Measurements from ENCODE around the gene CDX1.

The CDX1 gene
- 0 to 0.08 (median 0) reads per million in 18 experiments for total RNA-seq

- DNase-seq: no peak
Observed at GRCh38 chr5:150166650-150167511, at the start of gene CDX1. TSS of gene CDX1 (plus strand) at chr5:150166778. CDS start at chr5:150166877, 99 bp downstream.

DNA sequence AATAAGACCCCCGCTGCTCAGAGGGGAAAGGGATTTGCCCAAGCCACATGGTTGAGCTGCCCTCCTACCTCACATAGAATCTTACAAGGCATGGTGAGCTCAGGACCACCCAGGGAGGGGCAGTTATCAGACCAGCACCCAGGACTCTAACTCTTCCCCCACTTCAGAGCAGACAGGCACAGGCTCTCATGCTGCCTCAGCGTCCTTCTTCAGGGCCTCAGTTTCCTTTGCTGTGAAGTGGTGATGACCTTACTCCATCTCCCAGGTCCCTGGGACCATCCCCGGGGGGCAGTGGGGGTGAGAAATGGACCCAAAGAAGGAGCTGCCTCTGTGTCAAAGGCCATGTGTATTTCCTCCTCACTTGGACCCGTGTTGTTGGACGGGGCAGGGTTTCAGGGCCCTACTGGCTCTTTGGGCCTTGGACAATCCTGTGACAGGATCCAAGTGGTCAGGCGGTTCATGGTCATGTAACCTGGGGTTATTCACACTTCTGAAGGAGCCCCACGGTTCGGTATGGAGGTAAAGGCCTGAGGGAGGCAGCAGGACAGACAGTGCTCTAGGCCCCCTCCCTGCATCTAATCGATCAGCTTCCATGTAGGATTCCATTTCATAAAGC lies 48.5 kb upstream of the CDX1 start:
- no peak for DNase-seq

GRCh38 chr5:150118561-150119229 lies 47.9 kb upstream of the CDX1 start:
- DNase-seq: no peak

GRCh38 chr5:150119421-150120061 lies 47.0 kb upstream of the CDX1 start:
- DNase-seq: peak in 1 of 2 donors; percentile 26

GRCh38 chr5:150120062-150120441 lies 46.5 kb upstream of the CDX1 start:
- DNase-seq: no peak

- DNase-seq: no peak
Observed at GRCh38 chr5:150120617-150121447, 45.7 kb upstream of the CDX1 start.

- no peak for DNase-seq
Observed at GRCh38 chr5:150121448-150122157, 45.0 kb upstream of the CDX1 start.

GRCh38 chr5:150122158-150122510 lies 44.4 kb upstream of the CDX1 start:
- peak; percentile 66 to 80 for DNase-seq

GRCh38 chr5:150122536-150123481 lies 43.8 kb upstream of the CDX1 start:
- DNase-seq: no peak

DNA sequence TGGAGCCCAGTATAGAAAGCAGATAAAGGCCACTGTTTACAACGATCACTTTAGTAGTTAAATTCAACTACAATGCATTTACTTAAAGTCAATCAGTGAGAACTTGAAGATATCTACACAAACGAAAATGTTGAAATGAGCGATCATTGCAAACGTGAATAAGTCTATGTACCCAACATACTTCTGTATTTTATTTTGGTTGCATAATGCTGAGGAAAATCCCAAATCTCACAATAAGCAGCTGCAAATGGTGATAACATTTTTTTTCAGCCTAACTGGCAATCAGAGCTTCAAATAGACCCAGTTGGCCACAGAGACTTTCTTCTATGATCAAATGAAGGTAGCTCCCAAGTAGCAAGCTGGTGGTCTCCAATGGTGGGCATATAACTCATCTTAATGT lies 43.0 kb upstream of the CDX1 start:
- peak; percentile 72 to 85 for DNase-seq

- peak; percentile 45 to 79 for DNase-seq
Observed at GRCh38 chr5:150124111-150124557, 42.4 kb upstream of the CDX1 start.

DNA sequence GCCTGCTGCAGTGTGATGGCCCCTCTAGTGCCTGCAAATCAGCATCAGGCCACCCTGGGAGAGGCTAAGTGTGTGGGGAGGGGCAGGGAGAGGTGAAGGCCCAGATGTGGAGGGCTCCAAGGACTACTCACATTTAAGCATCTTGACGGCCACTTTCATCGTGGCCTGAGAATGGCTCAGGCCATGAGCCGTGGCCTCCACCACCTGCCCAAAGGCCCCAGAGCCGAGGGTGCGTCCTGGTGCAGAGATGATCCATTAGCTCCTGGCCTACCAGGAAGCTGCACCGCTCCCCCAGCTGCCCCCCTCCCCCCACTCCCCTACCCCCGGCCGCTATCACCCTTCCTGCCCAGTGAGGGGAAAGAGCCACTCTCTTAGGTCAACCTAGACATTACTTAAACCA lies 42.0 kb upstream of the CDX1 start:
- DNase-seq: no peak

GRCh38 chr5:150125334-150125733 lies 41.2 kb upstream of the CDX1 start:
- no peak for DNase-seq

DNA sequence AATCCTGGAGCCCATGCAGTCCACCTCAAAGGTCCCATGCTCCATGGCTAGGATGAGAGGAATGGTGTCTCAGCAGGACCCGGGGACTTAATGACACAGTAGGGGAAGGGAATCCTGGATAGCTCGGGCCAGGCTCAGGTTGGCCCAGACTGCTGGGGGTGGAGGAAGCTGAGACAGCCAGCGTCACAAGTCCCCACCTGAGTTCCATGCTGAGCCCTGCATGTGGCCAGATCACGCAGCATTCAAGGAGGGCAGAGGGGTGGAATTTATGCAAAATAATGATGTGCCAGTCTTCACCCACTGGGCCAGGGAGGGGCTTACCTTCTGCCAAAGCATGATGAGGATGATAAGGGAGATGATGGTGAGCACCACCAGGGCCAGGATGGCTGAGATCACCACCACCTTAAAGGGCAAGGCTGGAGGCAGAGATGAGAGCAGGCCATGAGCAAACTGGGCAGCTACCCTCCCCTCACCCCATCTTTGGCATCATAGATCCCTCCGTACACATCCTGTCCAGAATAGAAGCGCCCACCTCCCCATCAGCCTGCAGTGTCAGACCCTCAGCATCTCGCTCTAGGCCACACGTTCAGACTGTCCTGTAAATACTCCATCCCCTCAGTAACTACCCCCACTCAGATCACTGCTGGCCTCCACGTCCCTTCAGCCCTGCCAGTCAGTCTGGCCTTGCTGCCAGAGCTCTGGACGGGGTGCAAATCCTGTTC lies 40.2 kb upstream of the CDX1 start:
- no peak for DNase-seq

DNA sequence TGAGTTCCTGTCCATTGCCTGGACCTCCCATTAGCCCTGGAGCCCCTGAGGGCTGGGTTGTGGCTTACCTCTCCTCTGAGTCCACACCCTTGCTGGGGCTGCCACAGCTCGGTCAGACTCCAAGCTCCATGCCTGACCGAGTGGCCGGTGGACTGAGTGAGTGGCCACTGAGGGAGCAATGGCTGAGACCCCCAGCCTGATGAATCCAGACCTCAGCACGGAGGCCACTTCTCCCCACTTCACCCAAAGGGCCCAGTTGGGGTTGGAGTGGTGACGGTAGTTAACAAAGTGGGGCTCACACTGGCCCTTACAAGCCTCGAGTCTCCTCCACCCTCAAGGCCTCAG lies 39.7 kb upstream of the CDX1 start:
- DNase-seq: no peak

GRCh38 chr5:150129454-150129812 lies 37.1 kb upstream of the CDX1 start:
- no peak for DNase-seq

DNA sequence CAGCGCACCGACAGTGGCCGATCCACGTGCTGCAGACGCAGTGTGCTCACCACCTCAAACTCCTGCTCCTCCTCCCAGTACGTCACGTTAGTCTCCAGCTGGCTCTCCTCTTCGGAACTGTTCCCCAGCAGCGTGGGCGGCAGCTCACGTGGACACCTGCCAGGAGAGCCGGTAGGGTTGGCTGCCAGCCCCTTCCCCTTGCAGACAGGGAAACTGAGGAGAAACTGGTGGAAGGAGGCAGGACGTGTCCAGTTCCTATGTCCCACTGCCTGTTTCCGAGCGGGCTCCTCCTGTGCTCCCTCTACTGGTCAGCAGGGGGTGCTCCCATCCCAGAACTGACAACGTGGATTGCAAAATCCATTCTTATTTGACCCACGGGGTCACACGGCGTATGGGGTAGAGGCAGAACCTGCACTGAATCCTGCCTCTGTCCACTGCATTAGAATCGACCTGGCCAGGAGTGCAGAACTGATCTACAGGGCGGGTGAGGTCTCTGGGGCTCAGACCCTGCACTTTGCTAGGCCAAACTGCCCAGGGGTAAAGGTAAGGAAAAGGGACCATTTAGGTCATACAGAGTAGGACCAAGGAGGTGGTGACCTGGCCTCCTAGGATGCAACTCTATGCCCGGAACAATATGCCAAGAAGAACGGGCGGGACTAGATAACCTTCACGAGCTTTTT lies 36.6 kb upstream of the CDX1 start:
- DNase-seq: peak; percentile 84 to 85

- DNase-seq: no peak
Observed at GRCh38 chr5:150130493-150130922, 36.1 kb upstream of the CDX1 start.

DNA sequence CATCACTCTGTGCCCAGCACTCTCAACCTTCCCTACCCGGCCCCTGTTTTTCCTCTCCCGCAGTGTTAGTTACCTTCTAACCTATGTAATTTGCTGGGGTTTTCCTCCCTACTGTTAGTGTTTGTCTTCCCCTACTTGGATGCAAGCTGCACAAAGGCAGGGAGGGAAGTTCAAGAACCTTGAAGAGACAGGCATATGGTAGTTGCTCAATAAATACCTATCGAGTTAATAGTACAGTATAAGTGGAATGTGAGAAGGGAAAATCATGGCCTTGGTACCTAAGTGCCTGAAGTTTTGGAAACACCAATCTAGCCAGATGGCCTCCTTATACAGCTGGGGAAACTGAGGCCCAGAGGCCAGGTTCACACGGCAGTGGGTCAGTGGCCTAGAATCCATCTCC lies 35.1 kb upstream of the CDX1 start:
- no peak for DNase-seq
